ENCODE measurements around the gene TMEM95.
A peak's percentile ranks its signal among the peaks of the same experiment; 100 is the strongest.

Gene TMEM95

DNA sequence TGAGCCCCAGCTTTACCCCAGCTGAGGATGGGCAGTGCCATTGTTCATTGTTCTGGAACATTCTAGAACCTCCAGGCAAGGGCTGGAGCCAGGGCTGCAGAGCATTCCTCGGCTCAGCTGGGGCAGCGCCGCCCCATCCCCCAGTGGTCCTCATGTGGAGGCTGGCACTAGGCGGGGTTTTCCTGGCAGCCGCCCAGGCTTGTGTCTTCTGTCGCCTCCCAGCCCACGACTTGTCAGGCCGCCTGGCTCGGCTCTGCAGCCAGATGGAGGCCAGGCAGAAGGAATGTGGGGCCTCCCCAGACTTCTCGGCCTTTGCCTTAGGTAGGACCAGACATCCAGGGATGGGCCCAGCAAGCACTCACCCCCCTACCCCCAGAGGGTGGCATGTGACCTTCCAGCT is at the start of gene TMEM95:
Gene TMEM95, plus strand, starts transcription at position 104 of the 400 bp plus-strand sequence. Its CDS starts 49 bp downstream, at position 153.
- no peak for DNase-seq (ENCODE audit: low read depth in 2 of 2)

- DNase-seq (ENCODE audit: low read depth in 2 of 2): peak; percentile 100
Measured at GRCh38 chr17:7306911-7307685, 47.9 kb upstream of the TMEM95 start, which contains the start of gene EIF5A. Gene EIF5A (plus strand): TSS chr17:7307628. CDS start chr17:7309636, 2,008 bp downstream.

DNA sequence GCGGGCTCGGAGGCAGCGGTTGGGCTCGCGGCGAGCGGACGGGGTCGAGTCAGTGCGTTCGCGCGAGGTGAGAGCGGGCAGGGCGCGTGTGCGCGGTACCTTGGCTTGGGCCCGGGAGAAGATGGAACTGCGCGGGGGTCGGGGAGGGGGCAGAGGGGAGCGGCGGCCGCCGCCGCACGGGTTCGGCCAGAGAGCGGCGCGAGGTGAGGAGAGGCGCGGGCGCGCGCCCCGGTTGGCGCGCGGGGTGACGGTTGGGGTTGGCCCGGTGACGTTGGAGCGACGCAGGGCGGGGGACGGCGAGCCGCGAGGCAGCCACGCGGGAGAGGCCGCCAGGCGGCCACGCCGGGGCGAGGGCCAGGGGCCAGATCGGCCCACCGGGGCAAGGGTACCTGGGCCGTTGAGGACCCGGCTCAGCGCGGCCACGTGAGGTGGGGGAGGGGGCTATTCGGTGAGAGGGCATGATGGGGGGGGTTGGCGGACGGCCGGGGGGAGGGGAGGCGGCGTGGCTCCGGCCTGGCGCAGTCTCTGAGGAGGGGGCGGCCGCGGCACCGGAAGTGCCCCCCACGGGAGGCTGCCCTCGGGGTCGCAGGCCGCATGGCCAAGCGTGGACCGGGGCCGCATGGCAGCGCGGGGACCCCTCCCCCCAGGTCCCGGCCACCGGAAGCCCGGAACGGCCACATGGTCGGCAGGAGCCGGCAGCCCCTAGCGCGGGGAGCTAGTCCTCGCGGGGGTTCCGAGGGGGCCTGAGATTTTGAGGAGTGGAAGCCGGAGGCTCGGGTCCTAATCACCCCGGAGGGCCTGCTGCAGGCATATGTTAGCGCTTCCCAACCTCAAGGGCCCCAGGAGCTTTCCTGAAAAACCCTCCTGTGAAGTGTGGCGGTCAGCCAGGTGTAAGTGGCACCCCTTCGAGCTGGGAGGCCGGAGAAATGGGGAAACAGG is 47.0 kb upstream of the TMEM95 start:
- peak; percentile 33 to 37 for DNase-seq (ENCODE audit: low read depth in 2 of 2)

DNA sequence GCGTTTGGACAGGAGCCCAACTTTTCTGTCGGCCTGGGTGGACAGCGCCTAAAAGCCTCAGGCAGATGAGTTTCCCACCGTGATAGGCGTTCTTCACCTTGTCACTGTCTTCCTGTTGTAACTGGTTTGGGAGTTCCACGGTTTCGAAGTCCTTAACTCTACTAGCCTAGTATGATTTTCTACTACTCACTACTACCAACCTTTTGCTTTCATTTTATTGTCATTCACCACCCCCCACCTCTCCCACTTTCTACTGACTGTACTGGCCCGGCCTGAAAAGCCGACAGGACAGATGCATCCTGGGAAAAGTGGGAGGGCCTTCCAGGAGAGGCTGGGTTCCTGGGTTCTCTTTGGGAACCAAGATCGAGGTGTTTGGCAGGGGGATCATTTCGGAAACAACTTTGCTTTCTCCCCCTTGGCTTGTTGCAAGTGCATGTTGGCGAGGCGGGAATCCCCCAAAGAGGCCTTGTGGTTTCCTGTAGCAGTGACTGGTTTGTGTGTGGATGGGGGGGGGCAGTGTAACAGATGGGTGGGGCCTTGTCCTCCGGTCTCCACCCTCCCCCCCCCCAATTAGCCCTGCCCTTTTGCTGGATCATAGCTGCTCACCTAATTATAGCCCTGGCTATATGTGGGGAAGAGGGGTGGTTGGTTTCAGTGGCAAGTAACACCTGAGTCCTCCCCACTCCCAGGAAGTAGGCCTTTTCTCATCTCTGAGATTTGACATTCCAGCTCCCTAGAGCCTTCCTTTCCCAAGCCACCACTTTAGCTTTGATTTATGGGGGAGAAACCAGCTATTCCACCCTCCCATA is 46.1 kb upstream of the TMEM95 start:
- peak; percentile 61 to 75 for DNase-seq (ENCODE audit: low read depth in 2 of 2)

DNA sequence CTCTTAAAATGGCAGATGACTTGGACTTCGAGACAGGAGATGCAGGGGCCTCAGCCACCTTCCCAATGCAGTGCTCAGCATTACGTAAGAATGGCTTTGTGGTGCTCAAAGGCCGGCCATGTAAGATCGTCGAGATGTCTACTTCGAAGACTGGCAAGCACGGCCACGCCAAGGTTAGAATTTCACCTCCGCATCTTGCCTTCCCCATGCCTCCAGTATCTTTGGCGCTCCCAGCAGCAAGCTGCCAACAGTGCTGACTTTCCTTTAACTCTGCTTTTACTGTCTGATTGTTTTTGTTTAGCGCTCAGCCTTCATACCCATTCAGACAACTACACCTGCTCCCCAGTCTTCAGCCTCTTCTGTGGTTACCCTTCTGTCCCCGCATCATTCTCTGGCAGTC is 45.3 kb upstream of the TMEM95 start:
- no peak for DNase-seq (ENCODE audit: low read depth in 2 of 2)

GRCh38 chr17:7311110-7311705 is 43.7 kb upstream of the TMEM95 start:
- DNase-seq (ENCODE audit: low read depth in 2 of 2): no peak

- no peak for DNase-seq (ENCODE audit: low read depth in 2 of 2)
Measured at GRCh38 chr17:7312432-7313087, 42.4 kb upstream of the TMEM95 start.

DNA sequence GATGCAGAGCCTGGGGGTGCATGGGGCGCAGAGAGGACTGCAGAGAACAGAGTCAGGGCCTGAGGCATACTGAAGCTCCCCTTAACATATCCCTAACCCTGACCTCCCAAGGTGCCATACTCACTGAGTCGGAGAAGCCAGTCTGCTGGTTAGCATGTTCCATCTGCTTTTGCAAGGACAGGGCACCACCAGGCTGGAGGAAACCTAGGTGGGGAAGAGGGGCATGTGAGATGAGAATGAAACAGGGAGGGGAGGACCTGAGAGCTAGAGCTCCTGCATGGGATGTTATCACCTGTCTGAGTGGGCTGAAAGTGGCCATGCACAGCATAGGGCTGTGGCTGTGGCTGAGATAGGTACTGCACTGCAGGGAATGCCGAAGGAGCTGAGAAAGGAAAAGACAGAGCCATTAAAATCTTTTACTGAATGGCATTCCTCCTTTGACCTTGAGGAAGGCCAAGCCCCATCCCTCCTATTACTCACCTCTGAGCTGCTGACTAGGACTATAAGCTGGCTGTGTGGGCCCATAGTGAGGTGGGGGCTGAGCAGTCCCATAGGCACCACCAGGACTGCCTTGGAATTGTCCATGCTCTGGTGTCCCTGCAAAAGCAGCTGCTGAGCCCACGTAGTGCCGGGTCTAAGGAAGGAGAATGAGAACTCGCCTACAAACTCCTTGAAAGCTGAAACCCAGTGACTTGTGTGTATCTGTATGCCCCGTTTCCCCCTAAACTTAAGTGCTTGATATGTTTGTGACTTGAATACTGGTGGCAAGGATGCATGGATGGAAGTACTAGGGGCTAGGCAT is 41.7 kb upstream of the TMEM95 start:
- DNase-seq (ENCODE audit: low read depth in 2 of 2): no peak

DNA sequence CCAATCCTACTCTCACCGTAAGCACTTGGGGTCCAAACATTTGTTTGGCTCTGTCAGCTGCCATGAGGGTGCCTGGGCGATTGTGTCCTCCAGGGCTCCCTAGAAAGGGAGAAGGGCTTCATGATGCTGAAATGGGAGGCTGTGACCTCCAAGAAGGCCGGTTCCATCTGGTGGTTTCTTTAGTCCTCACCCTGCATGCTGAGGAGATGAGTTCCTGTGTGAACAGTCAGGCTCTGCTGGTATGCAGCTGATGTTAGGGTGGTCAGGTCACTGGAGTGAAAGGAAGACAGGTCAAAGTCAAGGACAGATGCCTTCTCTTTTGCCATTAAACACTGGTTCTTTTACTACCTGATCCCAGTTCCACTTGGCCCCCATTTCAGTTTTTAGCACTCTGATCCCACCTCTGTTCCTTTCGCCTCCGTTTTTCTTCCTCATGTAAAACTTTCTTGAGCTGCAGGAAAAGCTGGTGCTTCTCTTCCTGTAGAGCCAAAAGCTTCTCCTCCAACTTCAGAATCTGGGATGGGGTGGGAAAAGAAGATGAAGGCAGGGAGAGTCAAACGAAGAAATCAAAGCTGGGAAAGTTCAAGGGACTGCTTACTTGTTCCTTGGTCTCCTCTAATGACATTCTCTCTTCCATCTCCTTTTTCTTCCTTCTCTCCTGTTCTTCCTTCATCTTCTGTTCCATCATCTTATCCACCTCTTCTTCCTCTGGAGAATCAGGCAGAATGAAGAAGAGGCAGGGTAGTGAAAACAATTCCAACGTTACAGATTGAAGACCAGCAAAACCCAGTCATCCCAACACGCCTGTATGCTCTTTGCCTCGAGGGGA is 40.9 kb upstream of the TMEM95 start:
- DNase-seq (ENCODE audit: low read depth in 2 of 2): no peak

DNA sequence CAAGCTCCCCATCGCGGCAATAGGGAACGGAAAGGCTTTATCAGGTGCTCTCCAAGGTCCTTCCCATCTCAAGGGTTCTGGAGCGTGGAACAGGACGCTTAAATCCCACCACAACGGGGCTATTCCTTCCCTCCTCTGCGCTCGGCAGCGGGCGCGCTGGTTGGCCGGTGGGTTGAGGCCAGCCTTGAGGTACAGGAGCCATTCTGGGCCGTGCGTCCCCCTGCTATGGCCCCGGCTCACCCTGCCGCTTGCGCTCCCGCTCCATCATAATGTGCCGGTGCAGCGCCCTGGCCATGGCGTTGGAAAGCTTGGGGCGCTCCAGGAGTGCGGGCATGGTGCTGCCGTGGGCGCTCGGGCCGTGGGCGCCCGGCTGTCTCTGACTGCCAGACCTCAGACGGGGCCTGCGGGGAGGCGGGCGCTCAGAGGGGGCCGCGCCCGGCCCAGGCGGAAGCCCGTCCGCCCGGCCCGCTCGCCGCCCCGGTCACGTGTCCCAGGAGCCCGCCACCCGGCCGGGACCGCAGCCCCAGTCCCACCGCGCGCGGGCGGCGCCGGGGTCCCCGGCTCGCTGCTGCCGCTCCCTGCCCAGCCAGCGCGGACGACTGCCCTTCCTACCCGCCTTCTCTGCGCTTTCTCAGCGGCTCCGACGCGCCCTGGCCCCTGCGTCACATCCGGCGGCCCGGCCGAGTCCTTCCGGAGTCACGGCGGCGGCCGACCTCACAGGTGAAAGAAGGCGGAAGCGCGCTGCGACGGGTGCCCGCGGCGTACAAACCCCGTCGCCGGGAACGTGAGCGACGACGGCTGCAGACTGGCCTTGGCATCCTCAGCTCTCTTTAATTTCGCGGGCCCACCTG is 40.0 kb upstream of the TMEM95 start, which contains the start of gene GPS2:
Gene GPS2, minus strand, starts transcription at position 642 of the 851 bp plus-strand sequence. Its CDS starts 308 bp downstream, at position 334.
- peak; percentile 92 to 94 for DNase-seq (ENCODE audit: low read depth in 2 of 2)

GRCh38 chr17:7315570-7316235 is 39.3 kb upstream of the TMEM95 start:
- DNase-seq (ENCODE audit: low read depth in 2 of 2): no peak

- no peak for DNase-seq (ENCODE audit: low read depth in 2 of 2)
Measured at GRCh38 chr17:7317161-7317803, 37.7 kb upstream of the TMEM95 start.

GRCh38 chr17:7318121-7318860 is 36.7 kb upstream of the TMEM95 start:
- no peak for DNase-seq (ENCODE audit: low read depth in 2 of 2)

GRCh38 chr17:7321466-7321865 is 33.5 kb upstream of the TMEM95 start:
- DNase-seq (ENCODE audit: low read depth in 2 of 2): no peak

- no peak for DNase-seq (ENCODE audit: low read depth in 2 of 2)
Measured at GRCh38 chr17:7322520-7323194, 32.3 kb upstream of the TMEM95 start.
